Ishikawa (cell line): ENCODE data around the gene TAF1C.

ENCODE experiments used
- CEBPB ChIP-seq: IDR thresholded peaks from 2 replicates; pipeline ENCODE4 v1.6.1; 2012
- CREB1 ChIP-seq: IDR thresholded peaks from 2 replicates; pipeline ENCODE4 v1.6.1; 2012; ENCODE audit warnings: low read depth
- EGR1 ChIP-seq: IDR thresholded peaks from 2 replicates; pipeline ENCODE4 v1.6.1; 2012
- EP300 ChIP-seq: IDR thresholded peaks from 2 replicates; pipeline ENCODE4 v1.6.1; 2012; ENCODE audit warnings: borderline replicate concordance
- FOXM1 ChIP-seq: IDR thresholded peaks from 2 replicates; pipeline ENCODE4 v1.6.1; 2012; ENCODE audit warnings: low read depth, borderline replicate concordance
- MAX ChIP-seq: IDR thresholded peaks from 2 replicates; pipeline ENCODE4 v1.6.1; 2012
- NFIC ChIP-seq: IDR thresholded peaks from 2 replicates; pipeline ENCODE4 v1.6.1; 2012
- RAD21 ChIP-seq: IDR thresholded peaks from 2 replicates; pipeline ENCODE4 v1.6.1; 2012; ENCODE audit warnings: low read depth
- REST ChIP-seq: IDR thresholded peaks from 2 replicates; pipeline ENCODE4 v1.6.1; 2012; ENCODE audit warnings: low read depth, mild to moderate bottlenecking
- TAF1 ChIP-seq: IDR thresholded peaks from 2 replicates; pipeline ENCODE4 v1.6.1; 2012; ENCODE audit warnings: low read depth, mild to moderate bottlenecking
- TCF12 ChIP-seq: IDR thresholded peaks from 2 replicates; pipeline ENCODE4 v1.6.1; 2012; ENCODE audit warnings: low read depth
- TEAD4 ChIP-seq: IDR thresholded peaks from 2 replicates; pipeline ENCODE4 v1.6.1; 2012
- USF1 ChIP-seq: IDR thresholded peaks from 2 replicates; pipeline ENCODE4 v1.6.1; 2012
- YY1 ChIP-seq: IDR thresholded peaks from 2 replicates; pipeline ENCODE4 v1.6.1; 2012; ENCODE audit warnings: low read depth
- ZBTB7A ChIP-seq: IDR thresholded peaks from 2 replicates; pipeline ENCODE4 v1.6.1; 2012; ENCODE audit warnings: low read depth

Gene TAF1C, protein sequence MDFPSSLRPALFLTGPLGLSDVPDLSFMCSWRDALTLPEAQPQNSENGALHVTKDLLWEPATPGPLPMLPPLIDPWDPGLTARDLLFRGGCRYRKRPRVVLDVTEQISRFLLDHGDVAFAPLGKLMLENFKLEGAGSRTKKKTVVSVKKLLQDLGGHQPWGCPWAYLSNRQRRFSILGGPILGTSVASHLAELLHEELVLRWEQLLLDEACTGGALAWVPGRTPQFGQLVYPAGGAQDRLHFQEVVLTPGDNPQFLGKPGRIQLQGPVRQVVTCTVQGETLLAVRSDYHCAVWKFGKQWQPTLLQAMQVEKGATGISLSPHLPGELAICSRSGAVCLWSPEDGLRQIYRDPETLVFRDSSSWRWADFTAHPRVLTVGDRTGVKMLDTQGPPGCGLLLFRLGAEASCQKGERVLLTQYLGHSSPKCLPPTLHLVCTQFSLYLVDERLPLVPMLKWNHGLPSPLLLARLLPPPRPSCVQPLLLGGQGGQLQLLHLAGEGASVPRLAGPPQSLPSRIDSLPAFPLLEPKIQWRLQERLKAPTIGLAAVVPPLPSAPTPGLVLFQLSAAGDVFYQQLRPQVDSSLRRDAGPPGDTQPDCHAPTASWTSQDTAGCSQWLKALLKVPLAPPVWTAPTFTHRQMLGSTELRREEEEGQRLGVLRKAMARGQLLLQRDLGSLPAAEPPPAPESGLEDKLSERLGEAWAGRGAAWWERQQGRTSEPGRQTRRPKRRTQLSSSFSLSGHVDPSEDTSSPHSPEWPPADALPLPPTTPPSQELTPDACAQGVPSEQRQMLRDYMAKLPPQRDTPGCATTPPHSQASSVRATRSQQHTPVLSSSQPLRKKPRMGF

DNA sequence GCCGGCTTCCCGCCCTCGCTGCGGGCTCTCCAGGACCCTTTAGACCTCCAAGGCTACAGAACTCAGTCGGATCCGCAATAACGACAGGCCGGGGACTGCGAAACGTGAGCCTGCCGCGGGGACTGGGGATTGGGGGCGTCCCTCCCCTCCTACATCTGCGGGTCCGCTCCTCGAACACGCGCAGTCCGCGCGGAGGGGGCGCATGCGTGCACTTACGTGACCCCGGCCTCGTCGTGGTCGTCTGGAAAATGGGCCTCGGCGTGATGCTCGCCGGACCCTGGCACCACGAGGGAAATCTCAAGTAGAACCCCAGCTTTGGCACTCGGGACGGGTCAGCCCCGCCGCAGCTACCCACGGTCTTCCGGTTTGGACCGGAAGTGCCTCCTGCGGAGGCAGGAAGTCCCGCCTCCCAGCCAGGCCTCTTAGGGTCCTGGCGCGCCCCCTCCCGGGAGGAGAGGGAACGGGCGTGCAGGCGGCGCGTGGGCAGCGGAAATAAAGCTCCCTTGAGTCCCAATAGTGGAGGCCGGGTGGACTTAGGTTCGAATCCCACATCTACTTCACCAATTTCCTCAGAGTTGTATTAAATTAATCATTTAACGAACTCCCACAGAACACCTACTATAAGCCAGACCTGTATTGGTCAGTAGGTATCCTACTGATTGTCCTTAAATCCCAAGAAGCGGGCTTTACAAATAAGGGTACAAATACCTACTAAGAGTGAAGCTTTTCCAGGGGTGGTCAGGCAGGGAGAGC lies at the start of gene TAF1C:
Gene TAF1C, minus strand, starts transcription at position 373 of the 753 bp plus-strand sequence. CDS start 2,069 bp downstream, outside the sequence.
- TF ChIP-seq TCF12 (peak; percentile 56; the same call in 1 of the 2 replicates), TAF1 (peak; percentile 78), TEAD4 (no peak), REST (no peak), NFIC (peak; percentile 74), USF1 (no peak), FOXM1 (no peak), CEBPB (no peak), YY1 (no peak), MAX (peak; percentile 76), CREB1 (no peak), EP300 (no peak), EGR1 (peak; percentile 90), RAD21 (peak; percentile 75), ZBTB7A (no peak)

DNA sequence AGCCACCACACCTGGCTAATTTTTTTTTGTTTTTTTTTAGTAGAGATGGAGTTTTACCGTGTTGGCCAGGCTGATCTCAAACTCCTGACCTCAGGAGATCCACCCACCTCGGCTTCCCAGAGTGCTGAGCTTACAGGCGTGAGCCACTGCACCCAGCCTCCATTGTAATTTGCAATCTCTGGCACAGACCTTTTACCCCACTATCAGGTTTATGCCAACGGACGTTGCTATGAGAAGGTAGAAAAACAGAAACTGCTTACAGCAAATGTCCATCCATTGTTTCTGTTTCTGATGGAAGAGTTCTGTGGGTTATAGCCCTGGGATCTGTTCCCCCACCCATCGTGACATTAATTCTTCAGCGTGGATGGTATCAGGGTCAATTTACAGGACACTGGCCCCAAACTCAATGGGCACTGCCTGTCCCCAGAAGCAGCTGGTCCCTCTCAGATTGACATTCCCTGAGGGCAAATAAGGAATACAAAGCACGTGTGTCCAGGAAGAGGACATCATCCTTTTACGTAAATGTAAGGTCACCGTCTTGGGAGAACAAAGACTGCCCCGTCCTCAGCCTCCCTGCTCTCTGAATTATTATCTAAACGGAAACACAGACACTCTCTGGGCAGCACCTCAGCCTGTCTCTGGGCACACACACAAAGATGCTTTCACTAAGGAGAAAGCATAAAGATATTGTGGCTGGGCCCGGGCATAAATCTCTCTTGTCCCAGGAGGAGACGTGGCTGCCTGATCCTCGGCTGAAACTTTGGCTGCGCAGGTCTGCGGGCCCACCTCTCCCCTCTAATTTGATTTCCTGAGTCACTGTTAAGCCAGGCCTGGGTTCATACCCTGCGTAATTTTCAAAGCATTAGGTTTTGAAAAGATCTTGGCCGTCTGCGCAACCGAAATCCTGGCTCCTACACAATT lies 47.7 kb upstream of the TAF1C start:
- no peak for TF ChIP-seq USF1
- no peak for TF ChIP-seq MAX

DNA sequence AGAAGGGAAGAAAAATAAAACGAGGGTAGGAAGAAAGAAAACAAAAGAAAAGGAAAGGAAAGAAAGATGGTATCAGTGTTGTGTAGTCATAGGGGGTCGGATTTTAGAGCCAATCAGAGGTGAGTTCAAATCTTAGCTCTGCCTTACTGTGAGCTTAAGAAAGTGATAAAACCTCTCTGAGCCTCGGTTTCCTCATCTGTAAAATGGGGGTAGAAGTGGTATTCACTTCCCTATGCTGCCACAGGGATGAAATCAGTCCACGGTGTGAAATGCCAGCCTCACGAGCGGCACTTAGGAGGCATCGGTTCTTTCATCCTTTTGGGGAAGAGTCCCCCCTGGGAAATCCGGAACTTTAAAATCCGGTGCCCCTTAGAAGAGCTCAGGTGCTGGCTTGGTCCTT lies 46.9 kb upstream of the TAF1C start:
- TF ChIP-seq CEBPB, result no peak
- no peak for TF ChIP-seq EGR1
- no peak for TF ChIP-seq TAF1
- TF ChIP-seq EP300, result no peak
- TF ChIP-seq MAX, result no peak
- no peak for TF ChIP-seq USF1
- no peak for TF ChIP-seq NFIC
- no peak for TF ChIP-seq RAD21
- TF ChIP-seq CREB1, result no peak
- no peak for TF ChIP-seq TCF12
- TF ChIP-seq FOXM1, result no peak
- no peak for TF ChIP-seq YY1
- no peak for TF ChIP-seq ZBTB7A
- TF ChIP-seq TEAD4, result no peak
- no peak for TF ChIP-seq REST

DNA sequence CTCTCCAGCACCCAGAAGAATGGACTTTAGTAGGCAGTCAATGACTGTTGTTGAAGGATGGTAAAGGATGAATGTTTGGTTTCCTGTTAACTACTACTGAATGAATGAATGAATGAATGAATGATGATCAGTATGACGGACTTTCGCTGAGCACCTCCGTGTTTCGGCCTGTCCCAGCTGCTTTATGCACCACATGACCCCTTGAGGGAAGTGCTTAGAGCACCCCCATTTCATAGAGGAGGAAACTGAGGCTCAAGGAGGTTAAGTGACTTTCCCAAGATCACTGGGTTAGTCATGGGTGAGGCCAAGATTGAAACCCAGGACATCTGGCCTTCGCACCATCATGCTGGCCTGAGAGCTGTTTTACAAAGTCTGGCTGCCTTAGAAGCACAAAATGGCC lies 46.1 kb upstream of the TAF1C start:
- no peak for TF ChIP-seq TCF12
- no peak for TF ChIP-seq TEAD4
- no peak for TF ChIP-seq EGR1
- no peak for TF ChIP-seq RAD21
- no peak for TF ChIP-seq NFIC
